Measurements from ENCODE around the gene GRAP.
A peak's percentile ranks its signal among the peaks of the same experiment; 100 is the strongest.
"Not testable (repeated sequence)": the region's sequence is repeated elsewhere in the genome, so short reads cannot be mapped to it uniquely, and the experiment has no call there.

The GRAP gene

DNA sequence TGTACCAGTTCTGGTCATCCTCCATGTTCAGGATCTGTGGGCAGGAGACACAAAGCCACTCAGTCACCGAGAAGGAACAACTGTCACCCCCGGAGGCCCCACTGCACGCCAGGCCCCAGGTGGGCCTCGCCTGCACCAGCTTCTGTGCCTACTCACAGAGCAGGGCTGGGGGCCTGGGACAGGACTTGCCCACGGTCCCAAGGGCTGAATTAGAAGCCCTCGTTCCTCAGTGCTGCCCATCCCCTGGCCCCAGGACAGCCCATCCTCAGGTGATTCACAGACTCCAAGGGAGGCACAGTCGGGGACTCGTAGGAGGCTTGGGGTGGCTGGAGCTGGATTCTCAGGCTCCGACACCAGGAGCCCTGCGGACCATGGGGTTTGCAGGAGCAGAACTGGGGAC lies 4.9 kb downstream of the GRAP start:
- DNase-seq: not testable (repeated sequence)

DNA sequence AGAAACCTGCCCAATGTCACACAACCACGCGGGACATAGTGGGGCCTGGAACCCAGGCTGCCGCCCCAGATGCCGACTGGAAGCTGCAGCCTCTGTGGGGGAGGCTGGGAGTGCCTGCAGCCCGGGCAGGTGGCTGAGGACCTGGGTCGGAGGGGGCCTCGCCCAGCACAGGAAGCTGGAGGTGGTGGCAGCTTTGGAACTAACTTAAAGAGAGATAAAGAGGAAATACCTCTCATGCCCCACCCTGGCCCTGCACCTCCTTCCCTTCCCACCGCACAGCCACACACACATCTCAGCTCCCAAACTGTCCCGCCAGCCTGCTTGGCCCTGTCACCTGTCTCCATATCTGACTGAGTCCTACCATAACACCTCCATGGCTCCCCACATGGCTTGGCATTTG lies 6.4 kb downstream of the GRAP start:
- not testable (repeated sequence) for DNase-seq

DNA sequence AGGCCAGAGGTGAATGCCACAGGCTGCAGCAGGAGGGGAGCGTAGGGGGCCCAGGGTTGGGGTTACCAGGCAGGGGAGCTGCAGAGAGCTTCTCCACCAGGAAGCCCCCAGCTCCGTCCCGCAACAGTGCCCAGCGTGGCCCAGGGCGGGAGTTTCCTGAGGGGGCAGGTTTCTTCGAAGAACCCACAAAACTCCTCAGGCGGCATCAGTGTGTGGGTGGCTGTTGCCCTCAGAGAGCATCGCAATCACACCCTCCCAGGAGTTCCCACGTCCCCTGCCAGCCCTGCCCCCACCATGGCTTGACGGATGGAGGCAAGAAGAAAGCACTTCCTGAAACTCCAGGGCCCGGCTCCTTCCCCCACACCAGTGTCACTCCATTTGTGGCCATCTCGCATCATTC lies 8.0 kb downstream of the GRAP start:
- DNase-seq: not testable (repeated sequence)

DNA sequence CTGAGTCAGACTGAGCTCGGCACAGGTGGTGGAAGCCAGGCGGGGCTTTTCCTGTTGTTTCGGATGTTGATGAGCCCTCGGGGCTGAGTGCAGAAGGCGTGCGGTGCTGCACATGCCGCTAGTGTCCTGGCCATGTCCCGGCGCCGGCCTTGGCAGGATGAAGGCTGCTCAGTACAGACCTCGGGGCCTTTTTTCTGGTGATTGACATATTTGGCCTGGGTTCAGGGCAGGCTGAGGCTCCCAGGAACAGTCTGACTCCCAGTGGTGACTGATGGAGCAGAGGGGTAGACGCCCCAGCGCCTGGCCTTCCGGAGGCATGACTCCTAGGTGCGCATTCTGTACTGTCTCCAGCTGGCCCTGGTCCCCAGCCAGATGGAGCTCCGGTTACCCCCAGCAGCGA lies 8.8 kb downstream of the GRAP start:
- DNase-seq: not testable (repeated sequence)

DNA sequence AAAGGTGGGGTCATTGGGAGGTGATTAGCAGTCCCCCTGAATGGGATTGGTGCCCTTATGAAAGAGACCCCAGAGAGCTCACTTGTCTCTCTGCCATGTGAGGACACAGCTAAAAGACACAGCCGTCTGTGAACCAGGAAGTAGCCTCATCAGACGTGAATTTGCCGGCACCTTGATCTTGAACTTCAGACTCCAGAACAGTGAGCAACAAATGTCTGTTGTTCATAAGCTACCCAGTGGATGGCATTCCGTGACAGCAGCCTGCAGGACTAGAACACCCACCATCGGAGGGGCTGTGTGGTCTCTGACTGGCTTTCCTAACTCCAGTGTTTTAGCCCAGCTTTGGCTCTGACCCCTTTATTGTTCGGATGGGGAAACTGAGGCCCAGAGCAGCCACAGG lies 9.2 kb downstream of the GRAP start:
- not testable (repeated sequence) for DNase-seq

DNA sequence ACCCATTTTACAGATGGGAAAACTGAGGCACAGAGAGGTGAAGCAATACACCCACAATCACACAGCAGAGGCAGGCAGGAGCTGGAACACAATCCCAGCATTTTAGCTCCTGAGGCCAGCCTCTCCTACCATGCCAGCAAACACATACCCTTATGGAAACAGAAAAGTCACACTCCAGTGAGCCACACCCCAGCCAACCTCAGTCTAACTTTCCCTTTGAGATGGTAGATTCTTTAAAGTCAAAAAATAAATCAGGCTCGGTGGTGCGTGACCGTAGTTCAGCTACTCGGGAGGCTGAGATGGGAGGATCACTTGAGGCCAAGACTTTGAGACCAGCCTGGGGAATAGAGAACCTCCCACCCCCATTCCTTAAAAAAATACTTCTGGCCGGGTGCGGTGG lies 10.6 kb downstream of the GRAP start:
- DNase-seq: not testable (repeated sequence)

DNA sequence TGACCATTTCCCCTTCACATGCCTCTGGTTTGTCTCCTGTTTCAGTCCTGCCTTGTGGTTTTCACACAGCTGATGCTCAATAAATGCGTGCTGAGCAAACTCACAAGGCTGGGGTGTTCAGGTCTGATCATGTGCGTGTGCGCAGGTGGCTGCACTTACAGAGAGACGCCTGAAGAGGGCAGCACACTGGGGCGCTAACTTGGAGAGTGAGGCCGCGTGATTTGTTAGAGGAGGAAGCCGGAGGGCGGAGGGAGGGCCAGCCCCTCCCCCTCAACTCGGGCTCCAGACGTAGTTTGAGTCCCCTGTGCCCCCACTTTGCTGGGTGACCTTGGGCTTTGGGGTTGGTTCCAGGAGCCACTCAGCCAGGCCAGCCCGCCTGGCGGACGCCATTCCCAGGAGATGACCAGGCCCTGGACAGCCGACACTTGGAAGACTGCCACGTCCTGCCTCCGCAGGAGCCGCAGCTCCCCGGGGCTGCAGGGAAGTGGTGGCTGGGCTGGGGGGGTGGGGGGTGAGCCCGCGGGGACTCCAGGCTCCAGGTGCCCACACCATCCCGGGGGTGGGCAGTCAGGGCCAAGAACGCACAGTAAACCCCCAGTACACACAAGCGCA lies 14.3 kb downstream of the GRAP start:
- not testable (repeated sequence) for DNase-seq

DNA sequence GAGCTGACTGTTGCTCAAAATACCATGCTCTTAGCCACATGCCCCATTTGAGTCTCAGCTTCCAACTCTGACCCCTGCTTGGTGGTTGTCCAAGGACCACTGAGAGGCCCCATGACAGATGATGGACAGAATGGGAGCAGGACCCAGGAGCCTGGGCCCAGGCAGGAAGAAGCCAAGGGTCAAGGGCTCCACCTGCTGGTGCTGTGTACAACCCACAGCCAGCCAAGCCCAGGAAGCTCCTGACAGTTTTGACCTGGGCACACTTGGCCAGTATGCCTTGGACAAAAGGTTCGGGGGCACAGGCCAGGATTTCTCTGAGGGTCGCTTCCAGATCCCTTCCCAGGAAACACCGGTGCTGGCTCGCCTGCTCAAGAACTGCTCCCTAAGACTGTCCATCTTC lies 15.0 kb downstream of the GRAP start:
- DNase-seq: not testable (repeated sequence)

DNA sequence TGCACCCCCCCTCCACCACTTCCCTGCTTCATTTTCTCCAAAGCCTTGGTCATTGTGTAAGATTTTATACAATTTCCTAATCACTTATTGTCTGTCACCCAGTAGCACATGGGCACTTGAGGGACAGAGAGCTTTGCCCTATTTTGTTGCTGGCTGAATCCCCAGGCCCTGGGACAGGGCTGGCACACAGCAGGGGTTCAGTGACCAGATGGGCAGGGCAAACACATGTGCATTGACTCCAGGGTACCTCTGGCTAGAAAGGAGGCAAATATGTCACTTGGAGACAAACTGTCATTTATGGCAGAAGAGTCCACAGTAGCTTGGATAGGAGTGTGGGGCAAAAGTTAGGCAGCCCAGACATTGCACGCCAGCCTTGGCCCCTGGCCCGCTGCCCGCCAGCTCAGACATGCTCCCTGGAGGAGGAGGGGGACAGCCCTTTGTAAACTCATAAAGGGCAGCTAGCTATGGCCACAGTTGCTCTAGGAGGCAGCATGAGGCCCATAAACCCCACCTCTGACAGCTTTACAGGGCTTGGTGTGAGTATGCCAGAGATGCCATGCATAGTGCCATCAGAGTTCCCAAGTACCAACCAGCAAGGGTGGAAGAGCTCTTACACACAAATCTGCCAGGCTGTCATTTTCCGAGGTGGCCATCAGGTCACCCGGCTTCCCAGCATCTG lies 15.8 kb downstream of the GRAP start:
- DNase-seq: not testable (repeated sequence)

DNA sequence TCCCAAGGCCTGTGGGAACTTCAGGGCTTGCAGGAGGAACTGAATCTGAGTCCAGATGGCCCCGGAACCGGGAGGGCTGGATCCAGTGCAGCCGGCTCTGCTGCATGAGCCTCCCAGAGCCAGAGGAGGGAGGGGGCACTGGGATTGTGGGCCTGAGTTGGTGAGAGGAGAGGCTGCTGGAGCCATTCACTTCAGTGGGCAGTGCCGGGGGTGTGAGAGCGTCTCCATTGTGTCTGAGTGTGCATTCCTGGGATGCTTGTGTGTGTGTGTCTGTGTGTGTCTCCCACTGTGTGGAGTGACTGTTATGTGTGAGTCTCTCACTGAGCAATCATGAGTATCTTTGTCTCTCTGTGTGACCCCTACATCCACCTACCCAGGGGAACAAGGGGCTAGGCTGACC lies 17.0 kb downstream of the GRAP start:
- DNase-seq: not testable (repeated sequence)

DNA sequence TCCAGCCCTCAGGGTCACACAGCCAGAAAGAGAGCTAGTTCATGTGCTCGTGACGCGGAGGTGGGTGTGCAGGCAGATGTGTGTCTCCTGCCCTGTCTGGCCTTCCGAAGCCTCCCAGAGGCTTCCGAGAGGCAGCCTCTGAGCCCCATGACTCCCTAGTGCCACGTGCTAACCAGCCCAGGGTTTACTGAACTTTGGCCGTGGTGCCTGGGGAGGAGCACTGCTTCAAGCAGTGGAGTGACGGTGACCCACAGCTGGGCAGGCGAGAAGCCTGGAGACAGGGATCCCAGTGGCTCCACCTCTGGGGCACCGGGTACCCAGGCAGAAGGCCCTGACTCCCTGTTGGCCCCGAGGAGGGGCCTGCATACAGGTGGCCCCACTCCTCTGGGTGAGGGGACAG lies 18.1 kb downstream of the GRAP start:
- DNase-seq: not testable (repeated sequence)

DNA sequence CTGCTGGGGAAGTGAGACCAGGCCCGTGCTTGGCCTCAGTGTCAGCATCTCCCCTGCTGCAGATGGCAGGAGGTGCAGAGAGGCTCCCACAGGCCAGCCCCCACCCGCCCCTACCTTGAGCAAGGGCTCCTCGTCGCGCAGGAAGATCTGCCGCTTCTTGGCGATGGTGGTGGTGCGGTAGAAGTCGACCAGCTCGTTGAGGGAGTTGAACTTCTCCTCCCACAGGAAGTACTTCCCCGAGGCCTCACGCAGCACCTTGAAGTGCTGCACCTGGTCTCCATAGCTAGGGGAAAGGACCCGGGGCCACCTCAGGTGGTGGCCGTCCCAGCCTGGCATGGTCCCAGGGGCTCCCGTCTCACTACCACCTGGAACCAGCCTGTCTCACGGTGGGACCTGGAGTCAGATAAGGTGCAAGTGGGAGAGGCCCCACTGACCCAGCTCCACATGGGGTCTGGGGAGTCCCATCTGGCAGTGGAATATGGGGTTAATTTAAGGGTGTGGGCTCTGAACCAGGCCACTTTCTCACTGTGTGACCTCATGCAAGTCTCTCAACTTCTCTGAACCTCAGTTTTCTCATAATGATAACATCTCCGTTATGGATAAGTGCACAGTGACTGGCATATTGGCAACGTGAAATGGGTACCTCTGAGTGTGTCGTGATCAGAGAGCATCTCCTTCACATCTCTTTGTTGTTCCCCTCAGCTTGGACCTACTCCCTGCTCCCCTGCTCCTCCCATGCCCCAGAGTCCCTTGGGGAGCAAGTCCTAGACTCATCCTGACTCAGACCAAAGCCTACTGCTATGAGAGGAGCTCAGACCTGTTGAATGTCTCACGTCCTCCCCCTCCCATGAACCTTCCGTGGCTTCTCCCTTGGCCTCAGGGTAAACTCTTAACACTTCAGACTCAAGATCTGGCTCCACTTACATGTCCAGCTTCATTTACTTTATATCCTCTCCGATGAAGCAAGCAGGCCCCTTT lies 22.4 kb downstream of the GRAP start:
- DNase-seq: no peak

DNA sequence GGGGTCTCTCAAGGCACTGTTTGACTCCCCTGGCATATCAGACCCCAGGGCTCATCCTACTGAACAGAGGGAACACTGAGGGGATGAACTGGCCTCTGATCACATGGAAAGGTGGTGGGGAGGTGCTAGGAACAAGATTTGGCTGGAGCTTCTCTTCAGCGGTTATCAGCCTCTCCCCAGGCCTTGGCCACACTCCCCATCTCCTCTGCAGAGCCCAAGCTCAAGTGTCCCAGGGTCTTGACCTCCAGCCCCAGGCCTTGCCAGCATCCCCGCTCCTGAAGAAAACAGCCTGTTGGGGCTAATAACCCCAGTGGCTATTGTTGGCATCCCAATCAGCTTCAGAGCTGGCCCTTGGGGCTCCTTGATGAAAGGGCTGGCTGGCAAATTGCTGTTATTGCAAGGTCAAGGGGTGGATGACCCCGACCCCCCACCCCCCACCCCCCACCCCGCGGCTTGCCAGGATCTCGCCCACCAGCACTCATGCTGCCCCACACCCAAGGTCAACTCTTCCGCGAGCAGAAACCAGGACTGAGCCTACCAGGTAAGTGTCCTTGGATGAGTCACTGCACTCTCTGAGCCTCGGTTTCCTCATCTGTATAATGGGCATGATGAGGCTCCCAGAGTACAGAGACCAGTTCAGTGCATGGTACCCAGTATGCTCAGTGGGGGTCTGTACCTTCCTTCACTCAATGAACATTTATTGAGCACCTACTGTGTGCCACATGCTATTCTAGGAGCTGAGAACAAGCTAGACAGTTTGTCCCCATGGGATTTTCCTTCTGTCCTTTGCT lies 23.4 kb downstream of the GRAP start:
- no peak for DNase-seq

DNA sequence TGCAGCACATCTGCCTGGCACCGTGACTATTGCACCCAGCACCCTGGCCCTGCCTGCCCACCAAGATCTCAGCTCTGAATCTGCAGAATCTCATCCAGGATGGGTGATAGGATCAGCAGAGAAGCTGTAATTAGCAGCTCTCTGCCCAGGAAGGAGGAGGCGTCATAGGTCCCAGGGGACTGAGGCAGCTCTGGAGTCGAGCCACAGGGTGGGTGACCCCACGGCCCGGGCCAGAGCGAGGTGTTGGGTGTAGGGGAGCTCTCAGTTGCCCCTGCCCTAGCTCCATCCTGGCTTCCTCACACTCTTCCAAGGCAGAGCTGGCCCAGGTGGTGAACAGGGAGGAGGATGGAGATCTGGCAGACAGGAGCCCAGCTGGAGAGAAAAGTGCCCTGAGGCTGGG lies 24.0 kb downstream of the GRAP start:
- DNase-seq: no peak

DNA sequence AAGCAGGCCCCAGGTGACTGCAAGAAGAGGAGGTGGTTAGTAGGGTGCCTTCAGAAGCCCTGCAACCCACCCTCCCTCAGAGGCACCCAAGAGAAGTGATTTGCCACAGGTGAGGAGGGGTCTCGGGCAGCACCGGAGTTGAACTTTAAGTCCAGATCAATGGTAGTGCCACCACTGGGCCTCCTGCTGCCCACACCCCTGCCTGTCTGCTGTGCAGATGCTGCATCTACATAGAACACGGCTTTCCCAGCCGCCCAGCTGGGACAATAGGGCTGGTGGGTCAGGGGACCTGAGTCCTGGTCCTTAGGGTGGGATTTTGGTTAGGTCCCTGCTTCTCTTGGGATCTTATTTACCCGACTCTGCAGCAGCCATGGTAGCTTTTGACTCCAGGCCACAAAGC lies 24.6 kb downstream of the GRAP start:
- no peak for DNase-seq

DNA sequence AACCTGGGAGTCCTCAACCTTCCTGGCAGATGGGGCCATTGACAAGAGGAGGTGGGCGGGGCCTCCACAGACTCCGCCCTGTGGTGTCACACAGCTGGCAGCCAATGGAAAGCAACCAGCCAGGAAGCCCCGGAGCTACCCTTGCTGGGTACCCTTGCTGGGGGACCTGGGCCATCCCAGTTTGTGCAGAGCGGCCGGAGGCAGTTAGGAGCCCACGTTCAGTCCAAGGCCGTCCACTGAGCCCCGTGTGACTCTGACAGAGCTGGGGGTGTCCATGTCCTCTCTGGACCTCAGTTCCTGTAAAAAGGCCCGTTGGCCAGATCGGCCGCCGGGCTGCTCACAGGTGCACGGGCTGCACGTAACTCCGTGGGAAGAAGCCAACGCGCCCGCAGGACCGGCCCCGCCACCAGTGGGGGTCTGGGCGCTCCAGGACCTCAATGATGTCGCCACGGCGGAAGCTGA lies 25.1 kb downstream of the GRAP start:
- no peak for DNase-seq

DNA sequence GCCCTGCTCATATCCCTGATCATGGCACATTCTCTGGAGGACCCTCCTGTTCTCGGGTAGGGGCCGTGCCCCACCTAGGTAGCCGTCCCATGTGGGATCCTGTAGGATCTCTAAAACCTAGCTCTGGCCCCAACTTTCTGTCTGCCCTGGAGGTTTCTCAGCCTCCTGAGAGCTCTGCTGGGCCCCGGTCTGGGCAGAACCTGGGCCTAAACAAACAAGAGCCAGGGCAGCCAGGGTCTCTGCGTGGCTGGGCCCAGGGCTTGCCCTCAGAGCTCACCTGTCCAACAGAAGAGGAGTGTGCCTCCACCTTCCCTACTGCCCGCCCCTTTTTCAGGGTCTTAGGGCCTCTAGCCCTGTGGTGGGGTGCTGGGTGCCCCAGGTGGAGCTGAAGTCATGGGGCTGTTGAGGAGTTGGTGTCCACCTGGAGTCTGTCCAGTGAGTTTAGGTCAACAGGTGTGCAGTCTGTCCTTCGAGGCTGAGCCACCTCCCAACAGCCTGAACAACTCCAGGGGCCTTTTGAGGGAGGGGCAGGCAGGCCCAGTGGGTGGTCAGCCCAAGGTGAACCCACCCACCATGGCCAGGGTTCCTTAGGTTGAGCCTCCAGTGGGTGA lies 25.6 kb downstream of the GRAP start:
- not testable (repeated sequence) for DNase-seq

DNA sequence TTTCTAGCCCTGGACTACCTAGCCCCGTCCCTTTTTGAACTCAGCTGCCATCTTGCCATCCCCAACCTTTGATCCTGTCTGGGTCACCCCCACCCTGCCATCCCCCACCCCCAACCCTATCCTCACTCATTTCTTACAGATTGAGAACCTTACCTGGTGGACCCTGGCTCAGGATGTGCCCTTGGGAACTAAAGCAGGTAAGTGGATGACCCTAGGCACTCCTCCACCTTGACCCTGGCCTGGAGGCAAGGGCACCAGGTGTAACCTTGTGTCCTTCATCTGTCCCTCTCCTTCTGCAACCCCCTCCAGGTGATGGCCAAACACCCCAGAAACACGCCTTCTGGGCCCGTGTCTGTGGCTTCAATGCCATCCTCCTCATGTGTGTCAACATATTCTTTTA lies 26.7 kb downstream of the GRAP start:
- no peak for DNase-seq

DNA sequence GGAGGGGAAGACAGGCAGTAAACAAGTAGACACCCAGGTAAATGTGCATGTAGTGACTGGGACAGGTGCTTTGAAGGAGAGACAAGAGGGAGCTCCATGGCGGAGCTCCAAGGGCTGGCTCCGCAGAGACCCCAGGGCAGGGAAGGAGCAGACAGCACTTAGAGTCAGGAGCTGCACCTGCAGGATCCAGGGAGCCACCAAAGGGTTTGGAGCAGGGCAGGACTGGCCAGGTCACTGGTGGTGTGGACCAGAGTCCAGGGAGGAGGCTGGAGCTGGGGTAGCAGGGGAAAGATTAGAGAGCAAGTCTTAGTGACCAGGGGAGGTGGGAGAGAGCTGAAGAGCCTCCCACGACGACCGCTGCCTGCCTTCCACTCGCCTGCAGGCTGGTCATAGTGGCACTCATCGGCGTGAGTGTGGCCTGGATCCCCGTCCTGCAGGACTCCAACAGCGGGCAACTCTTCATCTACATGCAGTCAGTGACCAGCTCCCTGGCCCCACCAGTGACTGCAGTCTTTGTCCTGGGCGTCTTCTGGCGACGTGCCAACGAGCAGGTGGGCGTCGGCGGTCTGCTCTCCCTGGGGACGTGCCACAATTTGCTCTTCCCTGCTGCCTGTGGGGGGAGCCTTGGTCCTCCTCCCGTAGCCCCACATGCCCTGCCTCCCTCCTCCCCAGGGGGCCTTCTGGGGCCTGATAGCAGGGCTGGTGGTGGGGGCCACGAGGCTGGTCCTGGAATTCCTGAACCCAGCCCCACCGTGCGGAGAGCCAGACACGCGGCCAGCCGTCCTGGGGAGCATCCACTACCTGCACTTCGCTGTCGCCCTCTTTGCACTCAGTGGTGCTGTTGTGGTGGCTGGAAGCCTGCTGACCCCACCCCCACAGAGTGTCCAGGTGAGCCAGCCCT lies 27.5 kb downstream of the GRAP start:
- DNase-seq: peak in 2 of 3 experiments; percentile 20 to 33

DNA sequence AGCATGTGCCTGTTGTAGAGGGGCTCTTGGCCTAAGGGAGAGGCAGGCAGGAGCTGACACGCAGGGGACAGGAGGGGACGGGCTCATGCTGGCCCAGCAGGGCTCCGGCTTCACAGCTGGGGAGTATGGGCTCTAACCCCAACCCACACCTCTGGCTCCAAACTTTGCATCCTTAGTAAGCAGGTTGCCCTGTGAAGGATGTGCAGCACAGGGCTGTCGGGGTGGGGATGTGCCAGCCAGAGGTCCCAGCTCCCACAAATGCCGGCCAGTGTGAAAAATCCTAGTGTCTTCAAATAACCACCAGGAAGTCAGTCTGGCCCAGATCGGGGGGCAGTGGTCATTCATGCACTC lies 28.2 kb downstream of the GRAP start:
- DNase-seq: no peak
